HCT116 (cell line): ENCODE results near the gene CACNA1F. TPM values are rescaled to one million over a fixed set of nuclear protein-coding genes. Genes with fewer than 3 reads are reported as not detected.

ENCODE experiments used
- ATAC-seq: fragments of 200-7000 bp; cut with Tn5 transposase; 2 replicates; pipeline ENCODE4 v1.9.1; 2020; ENCODE audit warnings: mild to moderate bottlenecking, moderate library complexity
- BruUV-seq: library from RNA; stranded (reverse); fragments of 400-500 nt; replicated peaks from 2 replicates; lab custom pipeline; 2021; lab: Mats Ljungman, UMichigan
- CTCF ChIA-PET: fragments of 300-600 bp; sonication (Branson Sonifier 250); formaldehyde crosslinking; loops from one replicate; lab custom pipeline; 2021; ENCODE audit warnings: antibody characterized with exemption; lab: Charles Lee
- POLR2A ChIA-PET: fragments of 300-600, 350-600 bp; sonication (Branson Sonifier 250); formaldehyde crosslinking; loops from one replicate; lab custom pipeline; 2021; ENCODE audit warnings: antibody characterized with exemption; lab: Charles Lee
- RAD21 ChIA-PET, 2 experiments: fragments of 300-600 bp; sonication (Branson Sonifier 250); formaldehyde crosslinking; loops; one replicate each; lab custom pipeline; 2023; ENCODE audit warnings: low total read pairs in 2 of 2; ENCODE audit not compliant: uncharacterized antibody in 2 of 2, unreplicated experiment in 2 of 2, low non-redundant PET in 1 of 2; lab: Charles Lee
- DNase-seq: peaks from one replicate; pipeline ENCODE4 v3.0.0-alpha.2; 2010; ENCODE audit warnings: low read depth, low spot score
- H2AFZ ChIP-seq: fragments of 200-600 bp; shearing (Covaris generic), sonication (generic); 2 replicates; pipeline ENCODE4 v1.6.1; 2017; ENCODE audit warnings: low read depth, mixed run types, mixed read lengths, antibody characterized with exemption, low read length; ENCODE audit not compliant: poor library complexity, severe bottlenecking
- H3K27ac ChIP-seq: 2 replicates; pipeline ENCODE4 v1.5.1; 2012; ENCODE audit warnings: low read depth, low read length
- H3K27me3 ChIP-seq: fragments of 200-600 bp; sonication (generic); 2 replicates; pipeline ENCODE4 v1.6.1; 2016; ENCODE audit warnings: mixed run types, low read length, mixed read lengths; ENCODE audit not compliant: insufficient read depth
- H3K36me3 ChIP-seq, 2 experiments: fragments of 200-500 bp in 1 of 2; fragments of 200-600 bp in 1 of 2; sonication (Bioruptor generic) in 1 of 2; sonication (generic) in 1 of 2; 2 replicates each; pipeline versions ENCODE4 v1.5.1 to v1.6.1; 2014 to 2016; ENCODE audit warnings: low read length in 2 of 2, inconsistent platforms in 1 of 2, mixed read lengths in 1 of 2, mixed run types in 1 of 2; ENCODE audit not compliant: insufficient read depth in 2 of 2, control insufficient read depth in 1 of 2
- H3K4me1 ChIP-seq, 2 experiments: fragments of 200-600 bp in 1 of 2; sonication (generic) in 1 of 2; 2 replicates each; pipeline versions ENCODE4 v1.5.1 to v1.6.1; 2012 to 2017; ENCODE audit warnings: low read length in 2 of 2, inconsistent platforms in 1 of 2, mild to moderate bottlenecking in 1 of 2, mixed read lengths in 1 of 2, mixed run types in 1 of 2, moderate library complexity in 1 of 2; ENCODE audit not compliant: insufficient read depth in 2 of 2, control insufficient read depth in 1 of 2
- H3K4me2 ChIP-seq: fragments of 200-600 bp; sonication (generic); 2 replicates; pipeline ENCODE4 v1.6.1; 2017; ENCODE audit warnings: mixed run types, low read length, mixed read lengths
- H3K4me3 ChIP-seq, 2 experiments: fragments of 200-600 bp in 1 of 2; sonication (generic) in 1 of 2; replicated peaks in 1 of 2; 2 replicates each; pipeline ENCODE4 v1.5.1; 2011 to 2016; ENCODE audit warnings: low read length in 2 of 2, control low read depth in 1 of 2, low read depth in 1 of 2, mild to moderate bottlenecking in 1 of 2, mixed read lengths in 1 of 2, mixed run types in 1 of 2
- H3K79me2 ChIP-seq: fragments of 200-600 bp; sonication (generic); 2 replicates; pipeline ENCODE4 v1.6.1; 2017; ENCODE audit warnings: mild to moderate bottlenecking, mixed run types, low read length, moderate library complexity, mixed read lengths; ENCODE audit not compliant: insufficient read depth
- H3K9ac ChIP-seq: fragments of 200-600 bp; sonication (generic); 2 replicates; pipeline ENCODE4 v1.6.1; 2016; ENCODE audit warnings: low read length, mixed read lengths
- H3K9me2 ChIP-seq: fragments of 200-600 bp; sonication (generic), shearing (Covaris generic); 2 replicates; pipeline ENCODE4 v1.6.1; 2017; ENCODE audit warnings: mixed run types, mild to moderate bottlenecking, moderate library complexity; ENCODE audit not compliant: insufficient read depth
- H3K9me3 ChIP-seq, 2 experiments: fragments of 200-500 bp in 1 of 2; fragments of 200-600 bp in 1 of 2; sonication (Bioruptor generic) in 1 of 2; sonication (generic) in 1 of 2; 2 replicates each; pipeline ENCODE4 v1.6.1; 2014 to 2017; ENCODE audit warnings: low read length in 2 of 2, mixed read lengths in 2 of 2, inconsistent platforms in 1 of 2, low read depth in 1 of 2, mild to moderate bottlenecking in 1 of 2, mixed run types in 1 of 2, moderate library complexity in 1 of 2; ENCODE audit not compliant: control insufficient read depth in 1 of 2, insufficient read depth in 1 of 2
- H4K20me1 ChIP-seq: fragments of 200-600 bp; sonication (generic), shearing (Covaris generic); 2 replicates; pipeline ENCODE4 v1.6.1; 2017; ENCODE audit warnings: mixed run types, mild to moderate bottlenecking, moderate library complexity; ENCODE audit not compliant: insufficient read depth
- CEBPB ChIP-seq: IDR thresholded peaks from 2 replicates; pipeline ENCODE4 v1.6.1; 2012; ENCODE audit warnings: low read depth
- EGR1 ChIP-seq: IDR thresholded peaks from 2 replicates; pipeline ENCODE4 v1.6.1; 2012; ENCODE audit warnings: low read depth
- EZH2phosphoT487 ChIP-seq: fragments of 200-600 bp; IDR thresholded peaks from 2 replicates; pipeline ENCODE4 v1.6.1; 2018; ENCODE audit warnings: antibody characterized with exemption, borderline replicate concordance
- RAD21 ChIP-seq: IDR thresholded peaks from 2 replicates; pipeline ENCODE4 v1.6.1; 2012; ENCODE audit warnings: low read depth, mild to moderate bottlenecking
- SIN3A ChIP-seq: IDR thresholded peaks from 2 replicates; pipeline ENCODE4 v1.6.1; 2012; ENCODE audit warnings: low read depth
- SRF ChIP-seq: IDR thresholded peaks from 2 replicates; pipeline ENCODE4 v1.6.1; 2012; ENCODE audit warnings: low read depth
- TCF7L2 ChIP-seq: IDR thresholded peaks from 2 replicates; pipeline ENCODE4 v1.7.0; 2011; ENCODE audit warnings: borderline replicate concordance, inconsistent platforms; ENCODE audit not compliant: insufficient read depth, insufficient read length; ENCODE audit errors: extremely low read depth
- intact Hi-C: fragments of 100-400 bp; cut with micrococcal nuclease; formaldehyde crosslinking; loops from 2 replicates; pipeline ENCODE4 v1.10.0; 2022
- total RNA-seq: library from RNA; stranded (reverse); gene quantifications from one replicate; pipeline ENCODE4 v1.2.1, GENCODE V29; 2021; ENCODE audit not compliant: unreplicated experiment
- TF ChIP-seq, protein P1 (sequence below): IDR thresholded peaks from 2 replicates; pipeline ENCODE4 v1.6.1; 2012

CACNA1F gene
- total RNA-seq, 1 experiment from 2014 or later: not detected

DNA sequence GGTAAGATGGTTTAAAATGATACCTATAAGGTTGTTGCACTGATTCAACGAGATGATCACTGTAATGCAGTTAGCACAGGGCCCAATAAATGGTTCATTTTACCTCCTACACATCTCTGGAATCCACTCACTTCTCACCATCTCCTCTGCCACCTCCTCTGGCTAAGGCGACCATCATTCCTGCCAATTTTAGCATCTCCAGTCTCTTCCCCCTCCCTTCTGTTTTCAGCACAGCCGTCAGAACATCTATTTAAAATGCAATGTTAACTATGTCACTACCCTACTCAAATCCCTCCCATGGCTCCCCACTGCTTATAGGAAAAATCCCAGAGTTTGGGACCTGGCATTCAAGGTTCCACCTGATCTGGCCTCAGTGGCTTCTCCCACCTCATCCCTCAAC lies 29.6 kb downstream of the CACNA1F start:
- Histone ChIP-seq H3K27me3 (no peaks in the 10 kb centered on the region), H3K36me3 (no peaks in the 10 kb centered on the region), H2AFZ (no peak overlapping the region), H3K9me2 (no peaks in the 10 kb centered on the region), H3K79me2 (no peaks in the 10 kb centered on the region), H3K27ac (no peak overlapping the region), H3K9ac (no peak overlapping the region), H3K9me3 (no peaks in the 10 kb centered on the region), H4K20me1 (no peaks in the 10 kb centered on the region), H3K4me3 (no peak overlapping the region), H3K4me2 (no peak overlapping the region), H3K4me1 (peaks cover 3 to 6% of the 10 kb centered on the region in 2 experiments)
- BruUV-seq: no TSS peak
- no peak for TF ChIP-seq EGR1
- TF ChIP-seq RAD21: no peak
- no peak for TF ChIP-seq CEBPB
- ATAC-seq (no peak), DNase-seq (no peak)
- POLR2A ChIA-PET: no interaction called here
- RAD21 ChIA-PET: no interaction called here
- intact Hi-C loops: no loop called here
- CTCF ChIA-PET: no interaction called here

DNA sequence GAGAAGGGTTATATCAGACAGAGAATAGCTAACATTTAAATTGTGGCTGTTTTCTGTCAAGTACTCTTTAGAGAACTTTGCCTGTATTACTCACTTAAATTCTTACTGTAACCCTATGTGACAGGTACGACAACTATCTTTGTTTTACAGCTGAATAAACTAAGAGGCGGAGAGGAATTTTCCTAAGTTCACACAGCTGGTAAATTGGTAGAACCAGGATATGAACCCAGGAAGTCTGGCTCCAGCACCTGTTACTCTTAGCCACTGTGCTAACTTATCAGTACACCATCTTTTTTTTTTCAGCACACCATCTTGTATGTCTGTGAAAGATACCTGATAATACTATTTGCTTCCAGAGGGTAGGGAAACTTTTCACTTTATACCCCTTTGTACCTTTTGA lies 31.1 kb downstream of the CACNA1F start:
- no peak overlapping the region for H2AFZ ChIP-seq
- H3K4me3 ChIP-seq: no peak overlapping the region
- CTCF ChIA-PET: no interaction called here
- no peak for DNase-seq
- no peaks in the 10 kb centered on the region for H3K9me2 ChIP-seq
- H3K4me1 ChIP-seq: peaks cover 3 to 6% of the 10 kb centered on the region in 2 experiments
- no peaks in the 10 kb centered on the region for H3K36me3 ChIP-seq
- no peak for ATAC-seq
- H3K9me3 ChIP-seq: no peaks in the 10 kb centered on the region
- intact Hi-C loops: no loop called here
- H3K79me2 ChIP-seq: no peaks in the 10 kb centered on the region
- BruUV-seq: no TSS peak
- no peaks in the 10 kb centered on the region for H4K20me1 ChIP-seq
- no peak overlapping the region for H3K27ac ChIP-seq
- no peak overlapping the region for H3K9ac ChIP-seq
- POLR2A ChIA-PET: interaction anchor here (1.7 kb wide), 1 partner anchor 11 kb away, joined by 8 read pairs; no protein-coding TSS in a partner anchor
- no peak overlapping the region for H3K4me2 ChIP-seq
- no peaks in the 10 kb centered on the region for H3K27me3 ChIP-seq
- TF ChIP-seq EZH2phosphoT487 (no peak), SIN3A (no peak), SRF (no peak), CEBPB (no peak), TCF7L2 (no peak)
- TF ChIP-seq, protein P1, sequence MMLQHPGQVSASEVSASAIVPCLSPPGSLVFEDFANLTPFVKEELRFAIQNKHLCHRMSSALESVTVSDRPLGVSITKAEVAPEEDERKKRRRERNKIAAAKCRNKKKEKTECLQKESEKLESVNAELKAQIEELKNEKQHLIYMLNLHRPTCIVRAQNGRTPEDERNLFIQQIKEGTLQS: no peak
- RAD21 ChIA-PET: no interaction called here
